ENCODE data around the gene DHPS.
"Not testable (repeated sequence)": the region's sequence is repeated elsewhere in the genome, so short reads cannot be mapped to it uniquely, and the experiment has no call there.

- TF ChIP-seq POLR2AphosphoS5, CTCF, POLR2A (IDR thresholded peaks at IDR 0.05): not testable (repeated sequence)
Measured at GRCh38 chr19:12725612-12726011, 43.9 kb upstream of the DHPS start.

All from breast epithelium (tissue), 3 donors.